ENCODE data around the gene DEFB121.

DEFB121 gene

DNA sequence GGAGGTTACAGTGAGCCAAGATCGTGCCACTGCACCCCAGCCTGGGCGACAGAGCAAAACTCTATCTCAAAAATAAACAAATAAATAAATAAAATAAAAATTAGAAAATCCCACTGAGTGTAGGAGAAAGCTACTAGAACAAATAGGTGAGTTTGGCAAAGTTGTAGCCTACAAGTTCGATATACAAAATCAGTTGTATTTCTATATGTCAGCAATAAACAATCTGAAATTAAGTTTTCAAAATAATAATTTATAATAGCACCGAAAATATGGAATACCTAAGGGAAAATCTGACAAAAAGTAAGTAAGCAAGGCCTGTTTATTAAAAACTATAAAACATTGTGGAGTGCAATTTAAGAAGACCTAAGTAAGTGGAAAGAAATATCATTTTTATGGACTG lies 42.7 kb downstream of the DEFB121 start:
- TF ChIP-seq, protein P1, sequence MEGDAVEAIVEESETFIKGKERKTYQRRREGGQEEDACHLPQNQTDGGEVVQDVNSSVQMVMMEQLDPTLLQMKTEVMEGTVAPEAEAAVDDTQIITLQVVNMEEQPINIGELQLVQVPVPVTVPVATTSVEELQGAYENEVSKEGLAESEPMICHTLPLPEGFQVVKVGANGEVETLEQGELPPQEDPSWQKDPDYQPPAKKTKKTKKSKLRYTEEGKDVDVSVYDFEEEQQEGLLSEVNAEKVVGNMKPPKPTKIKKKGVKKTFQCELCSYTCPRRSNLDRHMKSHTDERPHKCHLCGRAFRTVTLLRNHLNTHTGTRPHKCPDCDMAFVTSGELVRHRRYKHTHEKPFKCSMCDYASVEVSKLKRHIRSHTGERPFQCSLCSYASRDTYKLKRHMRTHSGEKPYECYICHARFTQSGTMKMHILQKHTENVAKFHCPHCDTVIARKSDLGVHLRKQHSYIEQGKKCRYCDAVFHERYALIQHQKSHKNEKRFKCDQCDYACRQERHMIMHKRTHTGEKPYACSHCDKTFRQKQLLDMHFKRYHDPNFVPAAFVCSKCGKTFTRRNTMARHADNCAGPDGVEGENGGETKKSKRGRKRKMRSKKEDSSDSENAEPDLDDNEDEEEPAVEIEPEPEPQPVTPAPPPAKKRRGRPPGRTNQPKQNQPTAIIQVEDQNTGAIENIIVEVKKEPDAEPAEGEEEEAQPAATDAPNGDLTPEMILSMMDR (IDR thresholded peaks at IDR 0.05; ENCODE audit: borderline replicate concordance, control extremely low read depth, extremely low read depth, insufficient read depth, missing control alignments), result no peak
- in situ Hi-C loops (cut with MboI; ENCODE audit: low sequenced_read_pairs, unreplicated experiment), result no loop called here
- no peak for DNase-seq (ENCODE audit: low spot score)

DNA sequence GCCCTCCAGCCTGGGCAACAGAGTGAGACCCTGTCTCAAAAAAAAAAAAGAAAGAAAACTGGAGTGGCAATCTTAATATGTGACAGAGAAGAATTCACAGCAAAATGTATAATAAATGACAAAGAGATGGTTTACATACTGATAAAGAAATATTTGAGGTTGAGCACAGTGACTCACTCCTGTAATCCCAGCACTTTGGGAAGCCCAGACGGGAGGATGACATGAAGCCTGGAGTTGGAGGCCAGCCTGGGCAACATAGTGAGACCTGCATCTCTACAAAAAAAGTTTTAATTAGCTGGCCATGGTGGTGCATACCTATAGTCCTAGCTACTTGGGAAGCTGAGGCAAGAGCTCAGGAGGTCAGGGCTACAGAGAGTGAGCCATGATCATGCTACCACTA lies 50.0 kb downstream of the DEFB121 start:
- in situ Hi-C loops (cut with MboI; ENCODE audit: low sequenced_read_pairs, unreplicated experiment), result no loop called here
- DNase-seq (ENCODE audit: low spot score), result no peak
- TF ChIP-seq, protein P1 (IDR thresholded peaks at IDR 0.05; ENCODE audit: borderline replicate concordance, control extremely low read depth, extremely low read depth, insufficient read depth, missing control alignments), result no peak

Data from GM13976 (cell line).